GM12878 (cell line): ENCODE results near the gene TMED1.
"Not testable (repeated sequence)": the region's sequence is repeated elsewhere in the genome, so short reads cannot be mapped to it uniquely, and the experiment has no call there.

Experiments used
- CTCF ChIP-seq, 3 experiments: IDR thresholded peaks in 2 of 3; conservative IDR thresholded peaks in 1 of 3; 2 replicates each; pipeline ENCODE4 v1.5.1; 2011; ENCODE audit warnings: low read depth in 3 of 3, low read length in 3 of 3, mild to moderate bottlenecking in 3 of 3, control low read depth in 2 of 3, moderate library complexity in 2 of 3, inconsistent platforms in 1 of 3, mixed read lengths in 1 of 3; ENCODE audit not compliant: control insufficient read depth in 2 of 3, insufficient read depth in 1 of 3; ENCODE audit errors: extremely low read depth in 1 of 3
- EP300 ChIP-seq, 2 experiments: fragments of 150-350 bp in 1 of 2; IDR thresholded peaks; 2 replicates each; pipeline ENCODE4 v1.6.1; 2011 to 2012; ENCODE audit warnings: low read depth in 2 of 2, low read length in 2 of 2, borderline replicate concordance in 1 of 2, improper control_type of control experiment in 1 of 2, inconsistent platforms in 1 of 2; ENCODE audit not compliant: control insufficient read depth in 1 of 2
- EZH2 ChIP-seq: IDR thresholded peaks from 2 replicates; pipeline ENCODE4 v1.6.1; 2012; ENCODE audit warnings: low read depth, mild to moderate bottlenecking, control low read depth, inconsistent platforms, low read length, borderline replicate concordance; ENCODE audit not compliant: control insufficient read depth
- MAX ChIP-seq: IDR thresholded peaks from 2 replicates; pipeline ENCODE4 v1.6.1; 2012; ENCODE audit warnings: low read depth, low read length, improper control_type of control experiment
- POLR2A ChIP-seq: IDR thresholded peaks from 2 replicates; pipeline ENCODE4 v1.6.1; 2011; ENCODE audit warnings: low read depth, mild to moderate bottlenecking, low read length
- RUNX3 ChIP-seq: IDR thresholded peaks from 2 replicates; pipeline ENCODE4 v1.6.1; 2012; ENCODE audit warnings: low read length, inconsistent platforms
- SMARCA5 ChIP-seq: fragments of 450-650 bp; IDR thresholded peaks from 2 replicates; pipeline ENCODE4 v1.6.1; 2017; ENCODE audit warnings: mild to moderate bottlenecking
- TAF1 ChIP-seq: IDR thresholded peaks from 2 replicates; pipeline ENCODE4 v1.6.1; 2011; ENCODE audit warnings: mild to moderate bottlenecking, low read depth, low read length, borderline replicate concordance
- ZBTB11 ChIP-seq: fragments of 450-650 bp; formaldehyde crosslinking; IDR thresholded peaks from 2 replicates; pipeline ENCODE4 v1.5.0; 2022; ENCODE audit warnings: mild to moderate bottlenecking, missing genetic modification characterization
- ZBTB33 ChIP-seq: fragments of 450-650 bp; IDR thresholded peaks from 2 replicates; pipeline ENCODE4 v1.6.1; 2017; ENCODE audit warnings: mild to moderate bottlenecking
- ZNF384 ChIP-seq: IDR thresholded peaks from 2 replicates; pipeline ENCODE4 v1.6.1; 2012; ENCODE audit warnings: low read depth, mild to moderate bottlenecking, low read length, improper control_type of control experiment, borderline replicate concordance

GRCh38 chr19:10856899-10857298 is 20.9 kb upstream of the TMED1 start:
- TF ChIP-seq MAX; EP300 (IDR thresholded peaks at IDR 0.05; ENCODE audit: borderline replicate concordance in 1 of 2, control insufficient read depth in 1 of 2, low read depth in 2 of 2, low read length in 2 of 2); ZBTB33; EZH2; ZNF384; ZBTB11 (CRISPR knock-in tag); TAF1; RUNX3; SMARCA5; POLR2A; CTCF (IDR thresholded peaks at IDR 0.05 in 2 of 3, conservative IDR thresholded peaks at IDR 0.05 in 1 of 3; ENCODE audit: control insufficient read depth in 2 of 3, extremely low read depth in 1 of 3, insufficient read depth in 1 of 3, low read depth in 3 of 3, low read length in 3 of 3): not testable (repeated sequence)
